K562 (cell line): ENCODE measurements around the gene POLR3A. TPM values are rescaled to one million over a fixed set of nuclear protein-coding genes. Genes with fewer than 3 reads are reported as not detected.

Experiments used
- AFF4 ChIP-seq: sonication (generic); formaldehyde crosslinking; IDR thresholded peaks from 2 replicates; pipeline ENCODE4 v1.8.0; 2023; ENCODE audit warnings: mild to moderate bottlenecking, missing genetic modification reagents
- DEAF1 ChIP-seq: fragments of 450-650 bp; formaldehyde crosslinking; IDR thresholded peaks from 2 replicates; pipeline ENCODE4 v1.4.0; 2020; ENCODE audit warnings: mild to moderate bottlenecking, moderate library complexity
- ETV6 ChIP-seq, 3 experiments: fragments of 150-350 bp in 1 of 3; sonication (generic) in 1 of 3; formaldehyde crosslinking in 1 of 3; IDR thresholded peaks; 2 replicates each; pipeline versions ENCODE4 v1.6.1 to v1.8.0; 2014 to 2022; ENCODE audit warnings: borderline replicate concordance in 2 of 3, low read depth in 2 of 3, antibody characterized with exemption in 1 of 3, low read length in 1 of 3, mild to moderate bottlenecking in 1 of 3, missing genetic modification reagents in 1 of 3
- THRAP3 ChIP-seq: fragments of 450-650 bp; IDR thresholded peaks from 2 replicates; pipeline ENCODE4 v1.6.1; 2016; ENCODE audit warnings: mild to moderate bottlenecking, inconsistent platforms, borderline replicate concordance
- ZNF175 ChIP-seq: fragments of 200-800 bp; sonication (Bioruptor generic); IDR thresholded peaks from 2 replicates; pipeline ENCODE4 v1.6.1; 2016; ENCODE audit warnings: low read depth, mild to moderate bottlenecking, missing genetic modification characterization, missing compliant biosample characterization
- ZNF511 ChIP-seq: sonication (generic); formaldehyde crosslinking; IDR thresholded peaks from 2 replicates; pipeline ENCODE4 v1.8.0; 2022; ENCODE audit warnings: mild to moderate bottlenecking, missing genetic modification reagents
- ZNF668 ChIP-seq: fragments of 250-450 bp; sonication (Bioruptor Pico); IDR thresholded peaks from 2 replicates; pipeline ENCODE4 v1.8.0; 2022; ENCODE audit warnings: mild to moderate bottlenecking, inconsistent platforms
- polyA plus RNA-seq, 8 experiments: library from polyadenylated mRNA; depleted of rRNA in 4 of 8; stranded (reverse) in 5 of 8; unstranded in 3 of 8; fragments of >200 nt; fragmentation: Nextera tagmentation in 2 of 8; fragmentation: Illumina TruSeq in 1 of 8; extraction: Ambion mirVana in 2 of 8; extraction: Trizol in 1 of 8; gene quantifications; 2 replicates each; pipeline versions ENCODE4 v1.2.1 to v1.2.3, GENCODE V29; 2011 to 2014; ENCODE audit warnings: inconsistent platforms in 1 of 8, missing spikeins in 1 of 8
- total RNA-seq, 7 experiments: library from RNA; depleted of rRNA in 6 of 7; stranded (reverse); fragments of >200 nt in 6 of 7; fragmentation: Illumina TruSeq in 2 of 7; extraction: Trizol in 2 of 7; gene quantifications; 2 replicates each; pipeline versions ENCODE4 v1.2.1 to v1.2.3, GENCODE V29; 2011 to 2021; ENCODE audit warnings: low replicate concordance in 1 of 7
- TF ChIP-seq, protein P1 (sequence below): fragments of 450-650 bp; IDR thresholded peaks from 2 replicates; pipeline ENCODE4 v1.6.1; 2016; ENCODE audit warnings: missing biosample characterization, missing genetic modification characterization

Gene POLR3A
- total and polyA plus RNA-seq, 9 of the 15 experiments (the other 6 are each of a cell fraction or from before 2014, with no cell fraction given) = 14.9 to 37.0 (median 26.7) TPM

GRCh38 chr10:78058562-78058961 lies 29.2 kb upstream of the POLR3A start (continued):
- no peak for TF ChIP-seq AFF4 (CRISPR knock-in tag)
- no peak for TF ChIP-seq ZNF175 (CRISPR knock-in tag)
- TF ChIP-seq THRAP3 = no peak
- TF ChIP-seq ZNF511 (CRISPR knock-in tag) = no peak
- TF ChIP-seq, protein P1, sequence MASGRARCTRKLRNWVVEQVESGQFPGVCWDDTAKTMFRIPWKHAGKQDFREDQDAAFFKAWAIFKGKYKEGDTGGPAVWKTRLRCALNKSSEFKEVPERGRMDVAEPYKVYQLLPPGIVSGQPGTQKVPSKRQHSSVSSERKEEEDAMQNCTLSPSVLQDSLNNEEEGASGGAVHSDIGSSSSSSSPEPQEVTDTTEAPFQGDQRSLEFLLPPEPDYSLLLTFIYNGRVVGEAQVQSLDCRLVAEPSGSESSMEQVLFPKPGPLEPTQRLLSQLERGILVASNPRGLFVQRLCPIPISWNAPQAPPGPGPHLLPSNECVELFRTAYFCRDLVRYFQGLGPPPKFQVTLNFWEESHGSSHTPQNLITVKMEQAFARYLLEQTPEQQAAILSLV = no peak
- no peak for TF ChIP-seq ETV6 (IDR thresholded peaks at IDR 0.05; ENCODE audit: borderline replicate concordance in 1 of 2, low read depth in 2 of 2, low read length in 1 of 2)
- TF ChIP-seq ETV6 (CRISPR knock-in tag; IDR thresholded peaks at IDR 0.05; ENCODE audit: borderline replicate concordance) = no peak
- TF ChIP-seq ZNF668 (CRISPR knock-in tag) = no peak
- no peak for TF ChIP-seq DEAF1 (CRISPR knock-in tag)
